ENCODE results near the gene HOMER1. TPM values are rescaled to one million over a fixed set of nuclear protein-coding genes. Genes with fewer than 3 reads are reported as not detected.

Gene HOMER1
- total and polyA plus RNA-seq, 9 of the 15 experiments (the other 6 are each of a cell fraction or from before 2014, with no cell fraction given) = 6.3 to 39.9 (median 9.9) TPM

GRCh38 chr5:79474367-79475151 is 39.4 kb downstream of the HOMER1 start (continued):
- no peak for TF ChIP-seq ATF3 (IDR thresholded peaks at IDR 0.05)
- no peak for TF ChIP-seq ATF3 (CRISPR knock-in tag; conservative IDR thresholded peaks at IDR 0.05)

- FAIRE-seq (no peak), DNase-seq (ENCODE audit: extremely low read depth in 1 of 4, low spot score in 3 of 4) (no peak), ATAC-seq (peak; percentile 32; the same call in 1 of the 3 replicates)
- H3K4me3 ChIP-seq = no peak overlapping the region
- in situ Hi-C loops (cut with MboI) (loop anchor here (10.0 kb wide), 1 partner anchor 447 kb away; no protein-coding TSS in a partner anchor), intact Hi-C loops (cut with micrococcal nuclease) (no loop called here)
- no TSS peak for BruUV-seq (replicated peaks)
- H3K27ac ChIP-seq (ENCODE audit: extremely low read depth, low read depth, low read length) = no peak overlapping the region
- no peaks in the 10 kb centered on the region for H3K4me1 ChIP-seq (replicated peaks in 1 of 2; ENCODE audit: control insufficient read depth in 2 of 2, insufficient read depth in 2 of 2, low read length in 2 of 2)
- WGBS (ENCODE audit: insufficient coverage, low coverage, missing lambda C conversion rate) = 67% methylated on average over 1 of the region's 1 CpG
- no peak overlapping the region for H2AFZ ChIP-seq (ENCODE audit: low read depth, low read length)
- H4K20me1 ChIP-seq (replicated peaks; ENCODE audit: control insufficient read depth, insufficient read depth, low read length) = no peaks in the 10 kb centered on the region
- peaks cover 29% of the 10 kb centered on the region; the same call in 1 of the 3 replicates for H3K79me2 ChIP-seq (ENCODE audit: control insufficient read depth, insufficient read depth, low read length)
- ChIA-PET POLR2A (interaction anchor here (0.8 kb wide), 1 partner anchor 17 kb away, joined by 5 read pairs; no protein-coding TSS in a partner anchor), CTCF (ENCODE audit: low intra/inter-chr PET ratio) (no interaction called here)
- no peaks in the 10 kb centered on the region for H3K27me3 ChIP-seq (ENCODE audit: control insufficient read depth in 2 of 2, insufficient read depth in 2 of 2, low read length in 2 of 2)
- no peaks in the 10 kb centered on the region for H3K9me3 ChIP-seq (replicated peaks; ENCODE audit: control insufficient read depth, insufficient read depth, low read depth, low read length)
- no peak for TF ChIP-seq RBM17 (IDR thresholded peaks at IDR 0.05; ENCODE audit: borderline replicate concordance, low read depth, low read length)
- TF ChIP-seq ZNF274 (IDR thresholded peaks at IDR 0.05; ENCODE audit: borderline replicate concordance, low read depth, low read length) = no peak
- TF ChIP-seq CBX3 (IDR thresholded peaks at IDR 0.05; ENCODE audit: borderline replicate concordance in 1 of 2, low read length in 2 of 2) = no peak
- no peak for TF ChIP-seq KAT8 (IDR thresholded peaks at IDR 0.05; ENCODE audit: low read depth)
- TF ChIP-seq DIDO1 (tag; IDR thresholded peaks at IDR 0.05; ENCODE audit: low read depth) = no peak
- TF ChIP-seq CBFB (CRISPR knock-in tag; IDR thresholded peaks at IDR 0.05) = no peak
- no peak for TF ChIP-seq RNF2 (IDR thresholded peaks at IDR 0.05)
- no peak for TF ChIP-seq ETS2 (tag; IDR thresholded peaks at IDR 0.05; ENCODE audit: borderline replicate concordance, poor library complexity, severe bottlenecking)
- no peak for TF ChIP-seq ZNF224 (CRISPR knock-in tag; IDR thresholded peaks at IDR 0.05)
- no peak for TF ChIP-seq ARHGAP35 (IDR thresholded peaks at IDR 0.05; ENCODE audit: partially characterized antibody)
- H3K9ac ChIP-seq (ENCODE audit: insufficient read depth in 1 of 2, low read depth in 2 of 2, low read length in 2 of 2) = no peak overlapping the region
- no peak overlapping the region for H3K4me2 ChIP-seq (ENCODE audit: insufficient read depth, low read length)
- no peaks in the 10 kb centered on the region for H3K36me3 ChIP-seq (ENCODE audit: control insufficient read depth, insufficient read depth, low read length)
- no peaks in the 10 kb centered on the region for H3K9me1 ChIP-seq (ENCODE audit: control insufficient read depth, insufficient read depth, low read length)
These were observed 42.4 kb downstream of the HOMER1 start for GRCh38 chr5:79471556-79471955.
